KOPT-K1 (cell line): ENCODE measurements around the gene BANF2.

Source experiments
- H3K27ac ChIP-seq: fragments of 200-600 bp; sonication (generic); 2 replicates; pipeline ENCODE4 v1.5.1; 2016; ENCODE audit warnings: antibody characterized with exemption, mild to moderate bottlenecking, low read depth, low read length; ENCODE audit not compliant: poor library complexity, severe bottlenecking
- H3K36me3 ChIP-seq: fragments of 200-600 bp; sonication (generic); 2 replicates; pipeline ENCODE4 v1.5.1; 2017; ENCODE audit warnings: antibody characterized with exemption, mild to moderate bottlenecking, low read length, moderate library complexity; ENCODE audit not compliant: insufficient read depth
- H3K9me3 ChIP-seq: fragments of 200-600 bp; sonication (generic); 2 replicates; pipeline ENCODE4 v1.5.1; 2017; ENCODE audit warnings: antibody characterized with exemption, low read length, mild to moderate bottlenecking; ENCODE audit not compliant: insufficient read depth, poor library complexity, severe bottlenecking

BANF2 gene

GRCh38 chr20:17684077-17684888 is 15.5 kb upstream of the BANF2 start:
- H3K27ac ChIP-seq, result no peak overlapping the region
- H3K36me3 ChIP-seq, result no peaks in the 10 kb centered on the region
- peaks cover 7% of the 10 kb centered on the region for H3K9me3 ChIP-seq

- H3K27ac ChIP-seq, result no peak overlapping the region
Observed at GRCh38 chr20:17685168-17685567, 14.6 kb upstream of the BANF2 start.

GRCh38 chr20:17687800-17688199 is 12.0 kb upstream of the BANF2 start:
- Histone ChIP-seq H3K36me3 (no peaks in the 10 kb centered on the region), H3K9me3 (peaks cover 27% of the 10 kb centered on the region), H3K27ac (no peak overlapping the region)

More at GRCh38 chr20:17685168-17685567, 14.6 kb upstream of the BANF2 start:
- Histone ChIP-seq H3K36me3 (no peaks in the 10 kb centered on the region), H3K9me3 (peaks cover 15% of the 10 kb centered on the region)

GRCh38 chr20:17688965-17689364 is 10.8 kb upstream of the BANF2 start:
- H3K36me3 ChIP-seq, result no peaks in the 10 kb centered on the region
- peaks cover 27% of the 10 kb centered on the region for H3K9me3 ChIP-seq
- H3K27ac ChIP-seq, result no peak overlapping the region

GRCh38 chr20:17690144-17690543 is 9.6 kb upstream of the BANF2 start:
- Histone ChIP-seq H3K36me3 (no peaks in the 10 kb centered on the region), H3K27ac (no peak overlapping the region)

GRCh38 chr20:17691758-17692157 is 8.0 kb upstream of the BANF2 start:
- Histone ChIP-seq H3K27ac (no peak overlapping the region), H3K36me3 (no peaks in the 10 kb centered on the region), H3K9me3 (peaks cover 37% of the 10 kb centered on the region)

More at GRCh38 chr20:17690144-17690543, 9.6 kb upstream of the BANF2 start:
- H3K9me3 ChIP-seq, result peaks cover 27% of the 10 kb centered on the region

GRCh38 chr20:17693444-17694001 is 6.2 kb upstream of the BANF2 start:
- no peak overlapping the region for H3K27ac ChIP-seq
- peaks cover 36% of the 10 kb centered on the region for H3K9me3 ChIP-seq
- H3K36me3 ChIP-seq, result no peaks in the 10 kb centered on the region

GRCh38 chr20:17694767-17695166 is 5.0 kb upstream of the BANF2 start:
- no peaks in the 10 kb centered on the region for H3K36me3 ChIP-seq
- H3K27ac ChIP-seq, result no peak overlapping the region
- H3K9me3 ChIP-seq, result peaks cover 33% of the 10 kb centered on the region

- H3K36me3 ChIP-seq, result no peaks in the 10 kb centered on the region
- no peak overlapping the region for H3K27ac ChIP-seq
- peaks cover 18% of the 10 kb centered on the region for H3K9me3 ChIP-seq
Observed at GRCh38 chr20:17696287-17696686, 3.5 kb upstream of the BANF2 start.

- Histone ChIP-seq H3K27ac (no peak overlapping the region), H3K36me3 (no peaks in the 10 kb centered on the region), H3K9me3 (peaks cover 16% of the 10 kb centered on the region)
Observed at GRCh38 chr20:17697171-17697570, 2.6 kb upstream of the BANF2 start.

GRCh38 chr20:17698384-17698783 is 1.4 kb upstream of the BANF2 start:
- Histone ChIP-seq H3K36me3 (no peaks in the 10 kb centered on the region), H3K27ac (no peak overlapping the region), H3K9me3 (peaks cover 16% of the 10 kb centered on the region)

GRCh38 chr20:17700637-17701036 is 871 bp downstream of the BANF2 start:
- Histone ChIP-seq H3K27ac (no peak overlapping the region), H3K9me3 (peaks cover 13% of the 10 kb centered on the region), H3K36me3 (no peaks in the 10 kb centered on the region)

- no peaks in the 10 kb centered on the region for H3K36me3 ChIP-seq
- peaks cover under 1% of the 10 kb centered on the region for H3K9me3 ChIP-seq
- H3K27ac ChIP-seq, result no peak overlapping the region
Observed at GRCh38 chr20:17701826-17702225, 2.1 kb downstream of the BANF2 start.

GRCh38 chr20:17704589-17705317 is 5.0 kb downstream of the BANF2 start:
- Histone ChIP-seq H3K27ac (no peak overlapping the region), H3K36me3 (no peaks in the 10 kb centered on the region), H3K9me3 (no peaks in the 10 kb centered on the region)

- no peak overlapping the region for H3K27ac ChIP-seq
- H3K36me3 ChIP-seq, result no peaks in the 10 kb centered on the region
- no peaks in the 10 kb centered on the region for H3K9me3 ChIP-seq
Observed at GRCh38 chr20:17705916-17706315, 6.2 kb downstream of the BANF2 start.
